Heart left ventricle (tissue), 13 donors: ENCODE measurements around the gene TEX55.
"Not testable (repeated sequence)": the region's sequence is repeated elsewhere in the genome, so short reads cannot be mapped to it uniquely, and the experiment has no call there.

Source experiments
- CTCF ChIP-seq, 12 donors: fragments of 200-600 bp; sonication (generic) in 4 of 12; IDR thresholded peaks; one replicate each; pipeline versions ENCODE4 v1.5.0 to v1.8.0; 2018 to 2022; ENCODE audit warnings: antibody characterized with exemption in 12 of 12, mild to moderate bottlenecking in 5 of 12
- POLR2A ChIP-seq, 2 donors: fragments of 450-650 bp; IDR thresholded peaks; one replicate each; pipeline ENCODE4 v1.6.1; 2017; ENCODE audit warnings: antibody characterized with exemption in 2 of 2, mild to moderate bottlenecking in 2 of 2, moderate library complexity in 2 of 2
- donor health status: ischemic (EF 13 %, LVEDD 7.1; RV severe dilation, severe dysfunction).
- donor health status: DM: no; HTN: yes; CAD: no.
- donor health status: DM: no; HTN: no; CAD: no.
- donor health status: ischemic (EF 25% LVEDD 6.9; RV normal size, moderate dysfunction).
- donor health status: ischemic (EF 25% LVEDD 5.7; RV mildly dilated, moderate dysfunction).
- donor health status: ischemic (EF 35%, LVEDD 5.7; RV mildly dilated, moderate dysfunction).
- donor health status: nonischemic (EF 11% LVEDD 7.7; RV severe dilation, severe dysfunction).
- donor health status: DM: yes; HTN: yes; CAD: no.
- donor health status: PGD.
- donor health status: ischemic (EF 29% LVEDD 5.4; RV normal size, mild dysfunction).
- donor health status: nonischemic (EF 23%, LVEDD 6.1; RV moderate dilation, normal function).

DNA sequence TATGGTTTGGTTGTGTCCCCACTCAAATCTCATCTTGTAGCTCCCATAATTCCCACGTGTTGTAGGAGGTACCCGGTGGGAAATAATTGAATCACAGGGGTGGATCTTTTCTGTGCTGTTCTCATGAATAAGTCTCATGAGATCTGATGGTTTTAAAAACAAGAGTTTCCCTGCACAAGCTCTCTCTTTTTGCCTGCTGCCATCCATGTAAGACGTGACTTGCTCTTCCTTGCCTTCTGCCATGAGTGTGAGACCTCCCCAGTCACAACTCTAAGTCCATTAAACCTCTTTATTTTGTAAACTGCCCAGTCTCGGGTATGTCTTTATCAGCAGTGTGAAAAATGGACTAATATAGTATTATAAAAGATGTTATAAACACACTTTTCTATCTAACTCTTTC, 6.6 kb upstream of the TEX55 start:
- not testable (repeated sequence) for TF ChIP-seq CTCF, POLR2A (IDR thresholded peaks at IDR 0.05)
